Right forelimb (tissue), 1 donor: ENCODE data around the gene GRAMD1B.

Experiments used
- DNase-seq: peaks from one replicate; pipeline ENCODE4 v3.0.0-alpha.2; 2018

Gene GRAMD1B

GRCh38 chr11:123478352-123478987 lies 48.4 kb downstream of the GRAMD1B start:
- peak; percentile 68 for DNase-seq

- DNase-seq = no peak
These were observed 49.2 kb downstream of the GRAMD1B start for GRCh38 chr11:123479048-123479837.

GRCh38 chr11:123480290-123480815 lies 50.3 kb downstream of the GRAMD1B start:
- DNase-seq = no peak

GRCh38 chr11:123480882-123481281 lies 50.8 kb downstream of the GRAMD1B start:
- no peak for DNase-seq

GRCh38 chr11:123481640-123482039 lies 51.6 kb downstream of the GRAMD1B start:
- no peak for DNase-seq

- no peak for DNase-seq
These were observed 52.1 kb downstream of the GRAMD1B start for GRCh38 chr11:123482218-123482617.

- no peak for DNase-seq
These were observed 53.0 kb downstream of the GRAMD1B start for GRCh38 chr11:123483058-123483457.

- no peak for DNase-seq
These were observed 53.4 kb downstream of the GRAMD1B start for GRCh38 chr11:123483466-123483865.

- DNase-seq = no peak
These were observed 54.4 kb downstream of the GRAMD1B start for GRCh38 chr11:123484448-123484847.

- no peak for DNase-seq
These were observed 57.2 kb downstream of the GRAMD1B start for GRCh38 chr11:123487157-123487744.

GRCh38 chr11:123490527-123490926 lies 60.5 kb downstream of the GRAMD1B start:
- DNase-seq = no peak

- DNase-seq = no peak
These were observed 61.2 kb downstream of the GRAMD1B start for GRCh38 chr11:123491241-123491640.

GRCh38 chr11:123493349-123494063 lies 63.4 kb downstream of the GRAMD1B start:
- no peak for DNase-seq

GRCh38 chr11:123494195-123495050 lies 64.4 kb downstream of the GRAMD1B start:
- DNase-seq = no peak

- no peak for DNase-seq
These were observed 74.3 kb downstream of the GRAMD1B start for GRCh38 chr11:123504401-123504800.

GRCh38 chr11:123505546-123506299 lies 75.7 kb downstream of the GRAMD1B start:
- no peak for DNase-seq

- DNase-seq = no peak
These were observed 77.0 kb downstream of the GRAMD1B start for GRCh38 chr11:123507043-123507442.

GRCh38 chr11:123509737-123510578 lies 79.9 kb downstream of the GRAMD1B start:
- peak; percentile 54 for DNase-seq

- DNase-seq = no peak
These were observed 80.5 kb downstream of the GRAMD1B start for GRCh38 chr11:123510579-123510905.
